Right kidney (tissue), 9 donors: ENCODE measurements around the gene SBDS.
"Not testable (repeated sequence)": the region's sequence is repeated elsewhere in the genome, so short reads cannot be mapped to it uniquely, and the experiment has no call there.

Source experiments
- DNase-seq: peaks from one replicate; pipeline ENCODE4 v3.0.0-alpha.2; 2016
- long read RNA-seq, 8 donors: transcript quantifications; one replicate each; lab custom pipeline, GENCODE V29; 2026

The SBDS gene
- long read RNA-seq, donor 1, transcript SBDS-201 (5 exons, 1,631 nt), result major isoform, 47 of 55 reads
- long read RNA-seq, donor 1, partial matches to known transcripts, result 8 of 55 reads
- long read RNA-seq, donor 1, other reads (novel, unspliced or antisense), result 0 of 55 reads
- long read RNA-seq, donor 2, transcript SBDS-201 (5 exons, 1,631 nt), result major isoform, 23 of 35 reads
- long read RNA-seq, donor 2, partial matches to known transcripts, result 12 of 35 reads
- long read RNA-seq, donor 2, other reads (novel, unspliced or antisense), result 0 of 35 reads
- long read RNA-seq, donor 3, transcript SBDS-201 (5 exons, 1,631 nt), result major isoform, 19 of 20 reads
- long read RNA-seq, donor 3, partial matches to known transcripts, result 0 of 20 reads
- long read RNA-seq, donor 3, other reads (novel, unspliced or antisense), result 0 of 20 reads
- long read RNA-seq, donor 4, transcript SBDS-201 (5 exons, 1,631 nt), result major isoform, 28 of 34 reads
- long read RNA-seq, donor 4, partial matches to known transcripts, result 5 of 34 reads
- long read RNA-seq, donor 4, other reads (novel, unspliced or antisense), result 0 of 34 reads
- long read RNA-seq, donor 5, transcript SBDS-201 (5 exons, 1,631 nt), result major isoform, 44 of 44 reads
- long read RNA-seq, donor 5, partial matches to known transcripts, result 0 of 44 reads
- long read RNA-seq, donor 5, other reads (novel, unspliced or antisense), result 0 of 44 reads
- long read RNA-seq, donor 6, transcript SBDS-201 (5 exons, 1,631 nt), result major isoform, 29 of 37 reads
- long read RNA-seq, donor 6, partial matches to known transcripts, result 8 of 37 reads
- long read RNA-seq, donor 6, other reads (novel, unspliced or antisense), result 0 of 37 reads
- long read RNA-seq, donor 7, transcript SBDS-201 (5 exons, 1,631 nt), result major isoform, 29 of 135 reads
- long read RNA-seq, donor 7, partial matches to known transcripts, result 104 of 135 reads
- long read RNA-seq, donor 7, other reads (novel, unspliced or antisense), result 0 of 135 reads
- long read RNA-seq, donor 8, transcript SBDS-201 (5 exons, 1,631 nt), result major isoform, 31 of 31 reads
- long read RNA-seq, donor 8, partial matches to known transcripts, result 0 of 31 reads
- long read RNA-seq, donor 8, other reads (novel, unspliced or antisense), result 0 of 31 reads

GRCh38 chr7:66995050-66995776 is at the start of gene SBDS:
SBDS (minus strand) TSS chr7:66995586; CDS start chr7:66995417, 169 bp downstream.
- peak; percentile 93 for DNase-seq

GRCh38 chr7:67043559-67043930 is 48.2 kb upstream of the SBDS start:
- DNase-seq, result not testable (repeated sequence)

- not testable (repeated sequence) for DNase-seq
These were observed 47.6 kb upstream of the SBDS start for GRCh38 chr7:67042781-67043558.

- DNase-seq, result not testable (repeated sequence)
These were observed 45.4 kb upstream of the SBDS start for GRCh38 chr7:67040832-67041231.

- DNase-seq, result not testable (repeated sequence)
These were observed 41.3 kb upstream of the SBDS start for GRCh38 chr7:67036432-67037395.

GRCh38 chr7:67033251-67033650 is 37.9 kb upstream of the SBDS start:
- DNase-seq, result no peak

GRCh38 chr7:67031685-67032084 is 36.3 kb upstream of the SBDS start:
- not testable (repeated sequence) for DNase-seq

- DNase-seq, result not testable (repeated sequence)
These were observed 30.1 kb upstream of the SBDS start for GRCh38 chr7:67025459-67025858.

- no peak for DNase-seq
These were observed 27.1 kb upstream of the SBDS start for GRCh38 chr7:67022511-67022910.

GRCh38 chr7:67021260-67021659 is 25.9 kb upstream of the SBDS start:
- no peak for DNase-seq

- no peak for DNase-seq
These were observed 24.4 kb upstream of the SBDS start for GRCh38 chr7:67019562-67020390.

GRCh38 chr7:67018940-67019339 is 23.6 kb upstream of the SBDS start:
- no peak for DNase-seq

GRCh38 chr7:67017971-67018370 is 22.6 kb upstream of the SBDS start:
- DNase-seq, result not testable (repeated sequence)

GRCh38 chr7:67014076-67014622 is 18.8 kb upstream of the SBDS start:
- not testable (repeated sequence) for DNase-seq

GRCh38 chr7:67009677-67010076 is 14.3 kb upstream of the SBDS start:
- not testable (repeated sequence) for DNase-seq

GRCh38 chr7:67008260-67008659 is 12.9 kb upstream of the SBDS start:
- no peak for DNase-seq

- no peak for DNase-seq
These were observed 11.6 kb upstream of the SBDS start for GRCh38 chr7:67006965-67007364.

GRCh38 chr7:67004145-67004544 is 8.8 kb upstream of the SBDS start:
- not testable (repeated sequence) for DNase-seq
